Stimulated activated CD8-positive, alpha-beta memory T cell treated with anti-CD3 and anti-CD28 coated beads, Interleukin-12 subunit alpha, Interleukin-12 subunit beta, amount 100 ng/mL, for 24 hours (primary cell): ENCODE measurements around the gene MAP2K5.
"Not testable (repeated sequence)": the region's sequence is repeated elsewhere in the genome, so short reads cannot be mapped to it uniquely, and the experiment has no call there.

ENCODE experiments used
- DNase-seq: peaks from one replicate; pipeline ENCODE4 v3.0.0-alpha.2; 2020; ENCODE audit errors: extremely low read depth

Gene MAP2K5

GRCh38 chr15:67601073-67601472 is 58.6 kb downstream of the MAP2K5 start:
- DNase-seq = no peak

GRCh38 chr15:67603063-67603462 is 60.6 kb downstream of the MAP2K5 start:
- DNase-seq = no peak

GRCh38 chr15:67605871-67606270 is 63.4 kb downstream of the MAP2K5 start:
- DNase-seq = no peak

GRCh38 chr15:67606742-67607141 is 64.2 kb downstream of the MAP2K5 start:
- DNase-seq = no peak

GRCh38 chr15:67607329-67607728 is 64.8 kb downstream of the MAP2K5 start:
- DNase-seq = no peak

GRCh38 chr15:67607959-67608637 is 65.6 kb downstream of the MAP2K5 start:
- no peak for DNase-seq

GRCh38 chr15:67608638-67608959 is 66.1 kb downstream of the MAP2K5 start:
- DNase-seq = no peak

GRCh38 chr15:67611370-67612369 is 69.2 kb downstream of the MAP2K5 start:
- no peak for DNase-seq

GRCh38 chr15:67613211-67613610 is 70.7 kb downstream of the MAP2K5 start:
- DNase-seq = no peak

- no peak for DNase-seq
These were observed 71.2 kb downstream of the MAP2K5 start for GRCh38 chr15:67613708-67614107.

GRCh38 chr15:67615131-67615534 is 72.6 kb downstream of the MAP2K5 start:
- not testable (repeated sequence) for DNase-seq

GRCh38 chr15:67618297-67618696 is 75.8 kb downstream of the MAP2K5 start:
- DNase-seq = no peak

GRCh38 chr15:67622110-67622509 is 79.6 kb downstream of the MAP2K5 start:
- DNase-seq = no peak

- no peak for DNase-seq
These were observed 89.8 kb downstream of the MAP2K5 start for GRCh38 chr15:67632261-67632660.

GRCh38 chr15:67635950-67636349 is 93.4 kb downstream of the MAP2K5 start:
- not testable (repeated sequence) for DNase-seq

GRCh38 chr15:67639591-67639990 is 97.1 kb downstream of the MAP2K5 start:
- DNase-seq = no peak

- DNase-seq = no peak
These were observed 99.0 kb downstream of the MAP2K5 start for GRCh38 chr15:67641453-67641852.

GRCh38 chr15:67646847-67647246 is 104.3 kb downstream of the MAP2K5 start:
- DNase-seq = no peak

GRCh38 chr15:67652586-67652985 is 110.1 kb downstream of the MAP2K5 start:
- DNase-seq = no peak

GRCh38 chr15:67660446-67660845 is 117.9 kb downstream of the MAP2K5 start:
- DNase-seq = no peak

- DNase-seq = no peak
These were observed 118.5 kb downstream of the MAP2K5 start for GRCh38 chr15:67660874-67661606.

GRCh38 chr15:67670647-67671305 is 128.3 kb downstream of the MAP2K5 start:
- no peak for DNase-seq
